GM19193 (cell line): Measurements from ENCODE around the gene AOPEP.

ENCODE experiments used
- POLR2A ChIP-seq: IDR thresholded peaks from 4 replicates; pipeline ENCODE4 v1.6.1; 2011; ENCODE audit not compliant: insufficient read depth, insufficient read length; ENCODE audit errors: extremely low read depth

The AOPEP gene

GRCh38 chr9:95110921-95111525 lies 384.5 kb downstream of the AOPEP start:
- TF ChIP-seq POLR2A, result no peak

GRCh38 chr9:95111716-95112115 lies 385.2 kb downstream of the AOPEP start:
- TF ChIP-seq POLR2A, result no peak

GRCh38 chr9:95112436-95113280 lies 386.2 kb downstream of the AOPEP start:
- TF ChIP-seq POLR2A, result no peak

- no peak for TF ChIP-seq POLR2A
These were observed 388.6 kb downstream of the AOPEP start for GRCh38 chr9:95115104-95115503.

- no peak for TF ChIP-seq POLR2A
These were observed 389.7 kb downstream of the AOPEP start for GRCh38 chr9:95116002-95116807.

GRCh38 chr9:95116808-95117204 lies 390.3 kb downstream of the AOPEP start:
- TF ChIP-seq POLR2A, result no peak

GRCh38 chr9:95118596-95118995 lies 392.1 kb downstream of the AOPEP start:
- no peak for TF ChIP-seq POLR2A

GRCh38 chr9:95120781-95121370 lies 394.4 kb downstream of the AOPEP start:
- no peak for TF ChIP-seq POLR2A

- no peak for TF ChIP-seq POLR2A
These were observed 398.3 kb downstream of the AOPEP start for GRCh38 chr9:95124582-95125367.

GRCh38 chr9:95125652-95126051 lies 399.2 kb downstream of the AOPEP start:
- TF ChIP-seq POLR2A, result no peak

- TF ChIP-seq POLR2A, result no peak
These were observed 400.2 kb downstream of the AOPEP start for GRCh38 chr9:95126739-95127138.

GRCh38 chr9:95127249-95128176 lies 401.0 kb downstream of the AOPEP start:
- TF ChIP-seq POLR2A, result no peak

- TF ChIP-seq POLR2A, result no peak
These were observed 401.7 kb downstream of the AOPEP start for GRCh38 chr9:95128177-95128524.
